Stromal cell of bone marrow (primary cell): ENCODE data around the gene RHNO1.
"Not testable (repeated sequence)": the region's sequence is repeated elsewhere in the genome, so short reads cannot be mapped to it uniquely, and the experiment has no call there.

Experiments
- DNase-seq: peaks from one replicate; pipeline ENCODE4 v3.0.0-alpha.2; 2012; ENCODE audit warnings: low read depth

Gene RHNO1

DNA sequence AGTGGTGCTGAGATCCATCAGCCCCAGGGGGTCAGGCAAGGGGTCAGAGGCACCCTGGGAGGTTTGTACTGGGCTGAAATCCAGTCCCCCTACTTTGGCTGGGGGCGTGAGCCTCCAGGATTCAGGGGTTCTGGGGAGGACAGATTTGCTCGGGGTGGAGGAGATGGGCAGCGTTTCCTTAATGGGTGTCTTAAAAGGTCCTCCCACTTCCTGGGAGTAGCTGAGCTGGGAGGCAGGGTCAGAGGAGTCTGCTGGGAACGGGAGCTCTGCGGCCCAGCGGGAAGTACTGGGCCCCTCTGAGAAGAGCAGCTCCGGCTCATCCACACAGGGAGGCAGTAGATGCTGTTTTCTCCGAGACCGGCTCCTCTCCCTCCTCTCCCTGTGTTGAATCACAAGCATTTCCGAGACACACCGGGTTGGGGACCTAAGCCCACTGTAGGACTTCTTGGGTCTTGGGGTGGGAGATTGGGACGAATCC, 18.0 kb upstream of the RHNO1 start:
- no peak for DNase-seq

DNA sequence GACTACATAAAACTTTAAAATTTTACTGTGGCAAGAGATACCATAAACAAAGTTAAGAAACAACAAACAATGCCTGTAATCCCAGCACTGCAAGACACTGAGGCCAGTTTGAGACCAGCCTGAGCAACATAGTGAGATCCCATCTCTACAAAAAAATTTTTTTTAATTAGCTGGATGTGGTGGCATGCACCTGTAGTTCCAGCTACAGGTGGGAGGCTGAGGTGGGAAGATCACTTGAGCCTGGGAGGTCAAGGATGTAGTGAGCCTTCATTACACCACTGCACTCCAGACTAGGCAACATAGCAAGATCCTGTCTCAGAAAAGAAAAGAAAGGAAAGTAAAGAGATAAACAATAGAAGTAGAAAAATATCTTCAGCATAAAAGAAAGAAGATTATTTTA, 16.9 kb upstream of the RHNO1 start:
- DNase-seq = no peak

DNA sequence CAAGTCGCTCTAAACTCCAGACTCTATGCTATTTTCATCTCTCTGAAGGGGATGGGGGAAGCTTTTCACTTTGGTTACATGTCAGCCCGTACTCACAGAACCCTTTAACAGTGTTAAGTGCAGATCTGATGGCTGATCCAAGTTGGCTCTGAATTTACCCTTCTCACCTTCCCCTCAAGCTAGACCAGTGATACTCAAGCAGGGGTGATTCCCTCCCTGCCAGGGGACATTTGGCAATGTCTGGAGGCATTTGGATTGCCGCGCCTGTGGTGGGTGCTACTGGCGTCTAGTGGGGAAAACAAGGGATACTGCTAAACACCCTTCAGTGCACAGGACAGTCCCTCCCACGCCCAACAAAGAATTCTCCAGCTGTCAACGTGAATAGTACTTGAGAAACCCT, 14.1 kb upstream of the RHNO1 start:
- no peak for DNase-seq

DNA sequence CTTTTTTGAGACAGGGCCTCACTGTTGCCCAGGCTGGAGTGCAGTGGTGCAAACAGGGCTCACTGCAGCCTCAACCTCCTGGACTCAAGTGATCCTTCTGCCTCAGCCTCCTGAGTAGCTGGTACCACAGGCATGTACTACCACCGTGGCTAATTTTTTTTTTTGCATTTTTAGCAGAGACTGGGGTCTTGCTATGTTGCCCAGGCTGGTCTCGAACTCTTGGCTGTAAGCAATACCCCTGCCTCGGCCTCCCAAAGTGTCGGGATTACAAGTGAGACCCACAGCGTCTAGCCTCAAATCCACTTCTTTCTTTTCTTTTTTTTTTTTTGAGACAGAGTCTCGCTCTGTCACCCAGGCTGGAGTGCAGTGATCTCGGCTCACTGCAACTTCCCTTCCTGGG, 13.6 kb upstream of the RHNO1 start:
- DNase-seq = not testable (repeated sequence)

DNA sequence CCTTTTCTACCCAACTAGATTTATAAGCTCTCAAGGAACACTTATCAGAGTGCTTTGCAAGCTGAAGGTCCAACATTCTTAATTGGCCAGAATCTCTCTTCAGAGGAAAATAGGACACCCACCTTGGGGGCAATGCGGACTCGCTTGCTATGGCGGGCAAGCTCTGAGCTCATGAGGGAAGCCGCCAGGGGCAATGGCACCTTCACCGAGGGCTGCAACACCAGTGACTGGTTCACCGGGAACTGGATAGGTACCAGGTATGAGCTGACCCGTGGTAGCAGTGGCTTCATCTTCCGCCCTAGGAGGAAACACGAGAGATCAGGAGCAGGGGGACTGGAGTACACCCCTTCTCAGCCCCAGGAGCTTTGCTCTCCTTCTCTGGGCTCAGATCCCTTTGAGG, 12.8 kb upstream of the RHNO1 start:
- no peak for DNase-seq

DNA sequence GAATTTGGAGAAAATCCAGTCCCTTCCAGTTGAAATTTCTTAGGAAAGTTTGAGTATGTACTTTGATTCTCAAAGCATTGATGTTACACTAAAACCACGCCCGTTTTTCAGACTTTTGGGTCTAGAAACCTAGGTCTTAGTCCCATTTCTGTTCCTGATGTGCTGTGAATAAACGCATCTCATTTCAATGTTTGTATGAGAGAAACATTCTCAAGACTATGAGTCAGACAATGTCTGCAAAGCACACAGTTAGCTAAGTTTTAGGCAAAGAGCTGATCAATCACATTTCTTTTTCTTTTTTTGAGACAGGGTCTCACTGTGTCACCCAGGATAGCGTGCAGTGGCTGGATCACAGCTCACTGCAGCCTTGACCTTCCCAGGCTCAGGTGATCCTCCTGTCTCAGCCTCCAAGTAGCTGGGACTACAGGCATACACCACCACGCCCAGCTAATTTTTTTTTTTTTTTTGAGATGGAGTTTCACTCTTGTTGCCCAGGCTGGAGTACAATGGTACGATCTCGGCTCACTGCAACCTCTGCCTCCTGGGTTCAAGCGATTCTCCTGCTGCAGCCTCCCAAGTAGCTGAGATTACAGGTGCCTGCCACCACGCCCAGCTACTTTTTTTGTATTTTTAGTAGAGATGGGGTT, 7.9 kb upstream of the RHNO1 start:
- not testable (repeated sequence) for DNase-seq

DNA sequence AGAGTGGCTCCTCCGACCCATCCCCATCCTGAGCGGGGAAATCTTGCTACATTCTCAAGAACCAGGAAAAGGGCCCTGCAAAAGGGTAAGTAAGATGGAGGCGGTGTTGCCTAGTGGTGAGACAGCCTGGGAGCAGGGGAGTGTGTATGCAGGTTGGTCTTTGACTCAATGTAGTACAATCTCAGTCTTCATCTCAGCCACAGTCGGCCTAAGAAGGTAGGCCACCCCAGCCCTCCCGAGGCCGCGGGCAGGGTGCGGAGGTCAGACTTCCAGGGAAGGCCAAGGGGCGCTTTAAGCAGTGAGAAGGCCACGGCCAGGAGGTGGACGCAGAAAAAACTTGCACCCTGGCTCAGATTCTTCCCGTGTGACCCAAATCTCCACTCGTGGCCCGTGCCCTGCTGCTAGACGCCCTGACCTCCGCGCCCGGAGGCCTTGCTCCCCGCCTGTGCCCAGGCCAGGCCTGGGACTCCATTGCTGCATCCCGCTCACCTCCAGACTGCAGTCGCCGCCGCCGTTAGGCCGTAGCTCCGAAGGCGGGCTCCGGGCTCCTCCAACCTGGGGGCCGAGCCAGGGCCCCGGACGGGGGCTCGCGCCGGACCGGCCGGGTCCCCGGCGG, 484 bp upstream of the RHNO1 start:
- DNase-seq = no peak

DNA sequence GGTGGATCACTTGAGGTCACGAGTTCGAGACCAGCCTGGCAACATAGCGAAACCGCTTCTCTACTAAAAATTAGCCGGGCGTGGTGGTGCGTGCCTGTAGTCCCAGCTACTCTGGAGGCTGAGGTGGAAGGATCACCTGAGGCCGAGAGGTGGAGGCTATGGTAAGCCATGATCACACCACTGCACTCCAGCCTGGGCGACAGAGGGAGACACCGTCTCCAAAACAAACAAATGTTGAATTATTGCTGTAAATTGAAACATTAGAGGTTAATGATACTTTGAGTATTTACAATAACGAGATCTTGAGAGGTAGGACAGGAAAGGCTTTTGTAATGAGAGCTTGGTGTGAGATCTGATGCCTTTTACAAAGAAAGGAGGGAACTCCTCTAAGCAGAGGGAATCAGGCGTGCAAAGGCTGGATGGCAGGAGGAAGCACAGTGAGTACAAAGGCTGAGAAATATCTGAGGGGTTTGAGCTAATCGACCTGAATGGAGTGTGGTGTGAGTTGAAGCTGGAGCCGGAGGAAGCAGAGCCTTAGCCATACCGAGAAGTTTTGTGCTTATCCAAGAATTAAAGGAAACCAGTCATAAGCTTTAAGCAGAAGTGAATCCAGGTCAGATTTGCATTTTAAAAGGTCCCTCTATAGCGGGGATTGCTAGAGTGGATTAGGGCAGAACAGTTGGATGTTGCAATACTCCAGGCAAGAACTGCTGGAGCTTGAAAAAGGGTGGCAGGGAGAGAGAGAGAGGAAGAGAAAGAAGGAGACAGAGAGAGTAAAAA, 1.1 kb downstream of the RHNO1 start:
- no peak for DNase-seq

DNA sequence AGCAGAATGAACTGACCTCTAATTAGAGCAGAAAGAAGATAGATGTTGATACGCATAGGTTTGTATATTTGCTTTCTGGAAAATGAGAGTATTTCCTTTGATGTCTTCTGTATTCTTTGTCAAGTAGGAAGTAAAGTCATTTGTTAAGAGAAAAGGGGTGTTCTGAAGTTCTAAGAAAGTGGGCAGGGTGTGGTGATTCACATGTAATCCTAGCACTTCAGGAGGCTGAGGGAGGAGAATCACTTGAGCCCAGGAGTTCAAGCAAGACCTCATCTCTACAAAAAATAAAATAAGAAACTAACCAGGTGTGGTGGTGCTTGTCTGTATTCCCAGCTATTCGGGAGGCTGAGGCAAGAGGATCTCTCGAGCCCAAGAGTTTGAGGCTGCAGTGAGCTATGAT, 2.8 kb downstream of the RHNO1 start:
- no peak for DNase-seq

DNA sequence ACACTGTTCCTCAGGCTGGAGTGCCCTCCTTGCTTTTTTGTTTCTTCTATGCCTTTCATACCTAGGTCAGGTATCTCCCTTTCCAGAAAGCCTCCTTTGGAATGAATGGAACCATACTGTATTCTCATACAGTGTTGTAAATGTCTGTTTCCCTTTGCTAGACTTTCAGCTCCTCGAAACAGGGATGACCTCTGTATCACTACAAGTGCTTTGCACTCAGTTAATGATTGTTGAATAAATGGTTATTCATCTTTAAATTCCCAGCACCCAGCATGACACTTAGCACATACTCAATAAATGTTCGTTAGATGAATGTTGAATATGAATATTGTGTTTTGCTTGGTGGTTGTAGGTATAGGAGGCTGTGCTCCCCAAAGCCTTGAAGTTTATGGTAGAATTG, 7.8 kb downstream of the RHNO1 start:
- DNase-seq = no peak

DNA sequence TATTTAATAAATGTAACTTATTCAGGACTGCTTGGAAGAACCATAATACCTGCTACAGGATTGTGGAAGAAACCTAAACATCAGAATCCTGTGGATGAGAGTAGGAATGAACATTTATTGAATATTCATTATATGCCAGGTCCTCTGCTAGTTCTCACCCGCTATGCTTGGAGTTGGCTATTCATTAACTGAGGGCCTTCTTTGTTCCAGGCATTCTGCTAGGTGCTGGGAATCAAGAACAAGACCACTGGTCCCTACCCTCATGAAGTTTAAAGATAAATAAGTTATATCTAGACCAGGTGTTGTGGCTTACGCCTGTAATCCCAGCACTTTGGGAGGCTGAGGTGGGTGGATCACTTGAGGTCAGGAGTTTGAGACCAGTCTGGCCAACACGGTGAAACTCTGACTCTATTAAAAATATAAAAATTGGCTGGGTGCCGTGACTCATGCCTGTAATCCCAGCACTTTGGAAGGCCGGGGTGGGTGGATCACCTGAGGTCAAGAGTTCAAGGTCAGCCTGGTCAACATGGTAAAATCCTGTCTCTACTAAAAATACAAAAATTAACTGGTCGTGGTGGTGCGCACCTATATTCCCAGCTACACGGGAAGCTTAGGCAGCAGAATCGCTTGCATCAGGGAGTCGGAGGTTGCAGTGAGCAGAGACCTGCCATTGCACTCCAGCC, 9.9 kb downstream of the RHNO1 start:
- DNase-seq = no peak

DNA sequence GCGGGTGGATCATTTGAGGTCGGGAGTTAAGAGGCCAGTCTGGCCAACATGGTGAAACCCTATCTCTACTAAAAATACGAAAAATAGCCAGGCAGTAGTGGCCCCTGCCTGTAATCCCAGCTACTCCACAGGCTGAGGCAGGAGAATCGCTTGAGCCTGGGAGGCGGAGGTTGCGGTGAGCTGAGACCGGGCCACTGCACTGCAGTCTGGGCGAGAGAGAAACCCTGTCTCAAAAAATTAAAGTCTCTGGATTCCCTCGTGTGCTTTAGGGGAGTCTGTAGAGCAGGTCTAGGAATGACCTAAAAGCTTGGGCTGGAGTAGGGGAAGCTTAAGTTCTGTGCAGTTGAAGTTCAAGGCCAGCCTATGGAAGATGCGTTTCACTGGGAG, 13.0 kb downstream of the RHNO1 start:
- no peak for DNase-seq

DNA sequence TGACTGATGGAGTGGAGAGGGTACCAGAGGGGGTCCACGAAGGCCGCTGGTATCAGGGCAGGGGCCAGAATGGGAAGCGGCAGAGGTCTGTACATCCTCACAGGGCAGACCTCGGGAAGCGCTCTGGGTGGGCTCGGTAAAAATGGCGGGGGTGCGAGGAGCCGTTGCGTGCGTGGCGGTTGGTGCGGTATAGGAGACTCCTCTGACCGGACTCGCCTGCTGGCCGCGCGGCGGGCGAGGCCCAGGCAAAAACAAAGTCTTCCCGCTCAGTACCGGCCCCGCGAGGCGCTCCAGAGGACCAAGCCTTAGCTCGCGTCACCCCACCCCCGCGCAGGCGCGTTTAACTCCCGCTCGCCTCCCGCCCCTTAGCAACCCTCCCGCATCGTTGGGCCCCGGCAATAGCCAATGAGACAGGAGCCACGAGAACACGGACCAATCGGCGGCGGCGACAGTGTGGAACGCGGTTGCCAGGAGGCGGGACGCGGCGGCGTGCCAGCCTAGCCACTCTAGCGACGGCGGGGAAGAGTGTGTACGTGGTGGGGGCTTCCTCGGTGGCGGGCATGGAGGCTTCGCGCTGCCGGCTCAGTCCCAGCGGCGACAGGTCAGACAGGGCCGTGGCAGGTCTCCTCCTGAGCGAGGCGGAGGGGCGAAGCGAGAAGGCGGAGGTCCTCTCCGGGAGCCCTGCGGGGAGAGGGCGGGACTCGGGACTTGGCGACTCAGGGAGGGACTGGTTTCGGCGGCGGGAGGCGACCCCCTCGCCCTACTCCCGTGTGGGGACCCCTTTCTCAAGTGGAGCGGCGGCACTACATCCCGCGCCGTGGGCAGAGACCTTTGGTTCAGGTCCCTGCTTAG, 13.6 kb downstream of the RHNO1 start, which contains the start of gene TULP3:
Gene TULP3, plus strand, starts transcription at position 504 of the 852 bp plus-strand sequence. Its CDS starts 57 bp downstream, at position 561.
- peak; percentile 96 for DNase-seq

DNA sequence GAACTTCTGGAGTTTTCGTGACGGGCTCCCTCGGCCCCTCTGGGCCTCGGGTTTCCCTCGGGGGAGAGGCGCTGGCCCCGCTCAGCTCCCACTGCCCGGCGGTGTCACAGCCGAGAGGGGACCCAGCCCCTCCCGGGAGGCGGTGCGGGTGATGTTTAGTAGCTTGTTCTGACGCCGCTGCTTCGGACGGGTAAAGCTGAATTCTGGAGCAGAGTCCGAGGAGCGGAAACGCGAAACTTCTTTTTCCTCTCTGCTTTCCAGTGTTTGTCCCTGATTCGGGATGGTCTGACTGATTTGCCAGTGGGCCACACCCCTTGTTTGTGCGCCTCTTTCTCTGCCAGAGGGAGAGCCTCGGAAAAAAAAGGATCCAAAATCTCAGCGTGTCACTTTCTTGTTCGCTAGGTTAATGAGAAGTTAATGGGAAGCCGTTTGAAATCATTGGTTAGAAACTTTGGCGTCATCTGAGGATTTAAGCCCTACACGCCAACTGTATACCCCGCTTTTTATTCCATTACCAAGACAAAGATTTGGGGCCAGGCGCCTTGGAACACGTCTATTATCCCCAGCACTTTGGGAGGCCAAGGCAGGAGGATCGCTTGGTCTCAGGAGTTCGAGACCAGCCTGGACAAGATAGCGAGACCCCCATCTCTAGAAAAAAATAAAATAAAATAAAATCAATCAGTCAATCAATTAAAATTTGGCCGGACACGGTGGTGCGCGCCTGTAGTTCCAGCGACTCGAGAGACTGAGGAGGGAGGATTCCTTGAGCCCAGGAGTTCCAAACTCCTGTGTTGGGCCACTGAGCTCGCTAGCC, 14.4 kb downstream of the RHNO1 start:
- DNase-seq = no peak

DNA sequence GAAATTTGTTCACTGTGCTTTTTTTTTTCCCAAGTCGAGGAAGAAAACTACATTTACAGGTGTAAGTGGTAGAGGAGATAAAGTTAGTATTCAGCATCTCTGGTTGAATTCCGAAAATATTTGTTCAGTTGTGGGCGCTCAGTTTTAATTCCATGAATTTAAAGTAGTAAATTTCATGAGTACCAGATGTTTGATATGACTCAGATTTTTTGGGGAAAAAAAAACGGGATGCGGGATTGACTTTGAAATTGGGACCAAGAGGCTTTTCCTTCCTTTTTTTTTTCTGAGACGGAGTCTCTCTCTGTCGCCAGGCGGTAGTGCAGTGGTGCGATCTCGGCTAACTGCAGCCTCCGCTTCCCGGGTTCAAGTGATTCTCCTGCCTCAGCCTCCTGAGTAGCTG, 15.2 kb downstream of the RHNO1 start:
- no peak for DNase-seq

DNA sequence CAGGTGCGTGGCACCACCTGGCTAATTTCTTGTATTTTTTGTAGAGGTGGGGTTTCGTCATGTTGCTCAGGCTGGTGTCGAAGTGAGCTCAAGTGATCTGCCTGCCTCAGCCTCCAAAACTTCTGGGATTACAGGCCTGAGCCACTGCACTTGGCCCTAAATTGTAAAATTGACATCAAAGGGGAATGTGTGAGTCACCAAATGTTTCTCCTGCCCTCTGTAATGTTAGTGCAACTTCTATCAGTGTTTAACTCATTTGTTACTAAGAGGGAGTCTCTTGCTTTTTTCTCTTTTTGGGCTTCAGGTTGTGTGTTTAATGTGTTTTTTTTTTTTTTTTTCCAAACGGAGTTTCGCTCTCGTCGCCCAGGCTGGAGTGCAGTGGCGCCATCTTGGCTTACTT, 16.0 kb downstream of the RHNO1 start:
- peak; percentile 86 for DNase-seq

DNA sequence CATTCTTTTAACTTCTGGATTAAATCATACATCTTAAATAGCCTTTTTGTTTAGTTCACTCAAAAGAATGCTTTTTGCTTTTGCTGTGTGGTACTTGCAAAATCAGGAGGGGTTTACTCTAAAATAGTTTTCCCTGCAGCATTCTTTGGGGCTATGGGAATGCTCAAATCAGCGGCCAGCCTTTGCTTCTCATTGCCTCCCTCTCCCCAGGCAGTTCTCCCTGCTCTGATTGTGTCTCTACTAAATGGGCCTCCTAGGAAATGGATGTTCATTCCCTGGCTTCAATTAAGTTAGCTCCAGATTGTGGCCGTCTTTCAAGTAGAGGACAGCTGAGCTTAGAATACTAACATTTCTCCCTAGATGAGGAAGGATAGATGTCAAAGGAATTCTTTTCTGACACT, 18.0 kb downstream of the RHNO1 start:
- no peak for DNase-seq

DNA sequence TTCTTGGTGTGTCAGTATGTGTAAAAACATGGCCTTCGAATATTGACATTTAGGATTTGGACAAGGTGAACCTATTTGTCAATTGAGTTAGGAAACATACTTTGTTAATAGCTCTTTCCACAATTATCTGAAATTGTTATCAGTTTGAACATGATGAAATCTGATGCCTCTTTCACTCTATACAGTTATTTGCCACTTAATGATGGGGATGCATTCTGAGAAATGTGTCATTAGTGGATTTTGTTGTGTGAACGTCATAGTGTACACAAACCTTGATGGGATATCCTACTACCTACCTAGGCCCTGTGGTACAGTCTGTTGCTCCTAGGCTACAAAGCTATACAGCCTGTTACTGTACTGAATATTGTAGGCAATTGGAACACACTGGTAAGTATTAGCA, 18.5 kb downstream of the RHNO1 start:
- no peak for DNase-seq

DNA sequence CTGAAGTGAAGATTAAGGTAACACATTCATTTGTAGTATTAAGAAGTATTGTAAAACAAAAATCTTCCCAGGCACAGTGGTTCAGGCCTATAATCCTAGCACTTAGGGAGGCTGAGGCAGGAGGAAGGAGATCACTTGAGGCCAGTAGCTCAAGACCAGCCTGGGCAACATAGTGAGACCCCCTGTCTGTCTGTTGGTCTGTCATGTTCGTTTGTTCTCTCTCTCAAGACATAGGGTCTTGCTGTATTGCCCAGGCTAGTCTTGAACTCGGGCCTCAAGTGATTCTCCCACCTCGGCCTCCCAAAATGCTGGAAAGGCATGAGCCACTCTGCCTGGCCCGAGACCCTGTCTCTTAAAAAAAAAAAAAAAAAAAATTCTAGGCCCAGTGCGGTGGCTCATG, 20.4 kb downstream of the RHNO1 start:
- DNase-seq = no peak

DNA sequence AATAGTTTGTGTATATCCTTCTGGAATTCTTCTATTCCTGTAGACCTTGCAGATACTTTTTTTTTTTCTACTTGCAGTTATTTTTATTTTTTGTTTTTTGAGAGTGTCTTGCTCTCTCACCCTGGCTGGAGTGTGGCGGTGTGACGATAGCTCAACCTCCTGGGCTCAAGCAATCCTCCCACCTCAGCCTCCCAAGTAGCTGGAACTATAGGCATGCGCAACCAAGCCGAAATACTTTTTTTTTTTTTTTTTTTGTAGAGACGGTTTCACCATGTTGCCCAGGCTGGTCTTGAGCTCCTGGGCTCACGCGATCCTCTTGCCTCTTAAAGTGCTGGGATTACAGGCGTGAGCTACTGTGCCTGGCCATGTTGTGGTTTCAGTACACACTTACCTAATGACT, 23.6 kb downstream of the RHNO1 start:
- no peak for DNase-seq
